Measurements from ENCODE around the gene THBS2. TPM values are rescaled to one million over a fixed set of nuclear protein-coding genes. Genes with fewer than 3 reads are reported as not detected.

THBS2 gene
- total RNA-seq, 4 donors from 2014 or later, result 80.9 to 149 (median 107) TPM

DNA sequence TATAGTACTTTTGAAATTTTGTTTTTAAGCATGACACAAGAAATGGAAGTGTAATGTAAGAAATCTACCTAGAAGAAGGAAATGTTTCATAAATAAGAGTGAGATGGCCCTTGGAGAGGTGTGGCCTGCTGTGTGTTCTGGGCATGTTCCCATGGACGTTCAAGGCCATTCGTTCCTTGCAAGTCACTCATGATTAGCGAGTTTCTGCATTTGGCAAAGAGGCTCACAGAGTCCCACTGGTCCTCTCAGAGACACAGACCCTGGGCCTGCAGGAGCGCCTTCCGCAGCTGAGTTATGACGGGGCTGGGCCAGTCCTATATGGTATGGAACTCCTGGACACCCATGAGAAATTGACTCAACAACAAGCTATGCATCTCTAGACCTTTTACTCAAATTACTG, 7.2 kb downstream of the THBS2 start:
- Histone ChIP-seq H3K27ac (no peak overlapping the region), H3K4me1 (peaks cover 17% of the 10 kb centered on the region), H3K9me3 (no peaks in the 10 kb centered on the region), H3K27me3 (no peaks in the 10 kb centered on the region), H3K4me3 (no peak overlapping the region), H3K36me3 (peaks cover 34% of the 10 kb centered on the region)
- WGBS, result 78% methylated on average over 6 of the region's 6 CpGs
- TF ChIP-seq, protein P1, sequence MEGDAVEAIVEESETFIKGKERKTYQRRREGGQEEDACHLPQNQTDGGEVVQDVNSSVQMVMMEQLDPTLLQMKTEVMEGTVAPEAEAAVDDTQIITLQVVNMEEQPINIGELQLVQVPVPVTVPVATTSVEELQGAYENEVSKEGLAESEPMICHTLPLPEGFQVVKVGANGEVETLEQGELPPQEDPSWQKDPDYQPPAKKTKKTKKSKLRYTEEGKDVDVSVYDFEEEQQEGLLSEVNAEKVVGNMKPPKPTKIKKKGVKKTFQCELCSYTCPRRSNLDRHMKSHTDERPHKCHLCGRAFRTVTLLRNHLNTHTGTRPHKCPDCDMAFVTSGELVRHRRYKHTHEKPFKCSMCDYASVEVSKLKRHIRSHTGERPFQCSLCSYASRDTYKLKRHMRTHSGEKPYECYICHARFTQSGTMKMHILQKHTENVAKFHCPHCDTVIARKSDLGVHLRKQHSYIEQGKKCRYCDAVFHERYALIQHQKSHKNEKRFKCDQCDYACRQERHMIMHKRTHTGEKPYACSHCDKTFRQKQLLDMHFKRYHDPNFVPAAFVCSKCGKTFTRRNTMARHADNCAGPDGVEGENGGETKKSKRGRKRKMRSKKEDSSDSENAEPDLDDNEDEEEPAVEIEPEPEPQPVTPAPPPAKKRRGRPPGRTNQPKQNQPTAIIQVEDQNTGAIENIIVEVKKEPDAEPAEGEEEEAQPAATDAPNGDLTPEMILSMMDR (IDR thresholded peaks at IDR 0.05), result no peak
- TF ChIP-seq POLR2A (IDR thresholded peaks at IDR 0.05) (no peak), POLR2AphosphoS5 (IDR thresholded peaks at IDR 0.05) (no peak), EP300 (IDR thresholded peaks at IDR 0.05) (no peak)
- DNase-seq (ENCODE audit: low spot score in 2 of 2), result peak in 1 of 2 donors; percentile 43

DNA sequence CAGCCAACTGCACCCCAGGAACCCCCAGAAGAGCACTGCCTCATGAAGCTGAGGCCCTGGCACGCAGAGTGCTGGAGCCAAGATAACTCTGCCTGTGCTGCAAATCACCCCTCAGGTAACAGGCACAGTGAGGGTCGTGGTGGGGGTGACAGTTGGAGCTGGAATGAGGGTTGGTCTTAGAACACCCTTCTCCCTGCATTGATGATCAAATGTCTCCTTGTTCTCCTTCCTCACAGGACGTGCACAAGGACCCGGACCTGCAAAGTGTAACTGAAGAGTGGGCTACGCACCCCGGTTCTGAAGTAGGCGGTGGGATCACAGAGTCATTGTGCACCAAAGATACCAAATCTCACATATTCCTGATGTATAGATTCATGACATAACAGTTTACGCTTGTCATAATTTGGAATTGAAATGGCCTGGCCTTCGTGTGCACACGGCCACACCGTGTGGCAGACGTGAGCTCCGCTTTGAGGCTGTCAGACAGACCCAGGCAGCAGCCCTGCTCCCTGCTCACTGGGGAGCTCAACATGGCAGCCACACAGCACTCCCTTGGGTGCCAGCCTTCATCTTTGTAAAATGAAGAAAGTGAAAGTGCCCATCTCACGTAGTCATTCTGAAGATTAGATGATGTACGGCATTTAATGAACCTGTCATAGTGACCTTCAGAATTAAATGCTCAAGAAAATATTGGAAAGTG, 8.8 kb downstream of the THBS2 start:
- Histone ChIP-seq H3K36me3 (peaks cover 46% of the 10 kb centered on the region), H3K4me3 (no peak overlapping the region), H3K27ac (no peak overlapping the region), H3K9me3 (no peaks in the 10 kb centered on the region), H3K4me1 (peaks cover 3% of the 10 kb centered on the region), H3K27me3 (no peaks in the 10 kb centered on the region)
- TF ChIP-seq POLR2AphosphoS5 (IDR thresholded peaks at IDR 0.05) (no peak), POLR2A (IDR thresholded peaks at IDR 0.05) (no peak), EP300 (IDR thresholded peaks at IDR 0.05) (no peak)
- TF ChIP-seq, protein P1 (IDR thresholded peaks at IDR 0.05), result no peak
- WGBS, result 96% methylated on average over 15 of the region's 15 CpGs
- peak in 1 of 2 donors; percentile 37 for DNase-seq (ENCODE audit: low spot score in 2 of 2)

DNA sequence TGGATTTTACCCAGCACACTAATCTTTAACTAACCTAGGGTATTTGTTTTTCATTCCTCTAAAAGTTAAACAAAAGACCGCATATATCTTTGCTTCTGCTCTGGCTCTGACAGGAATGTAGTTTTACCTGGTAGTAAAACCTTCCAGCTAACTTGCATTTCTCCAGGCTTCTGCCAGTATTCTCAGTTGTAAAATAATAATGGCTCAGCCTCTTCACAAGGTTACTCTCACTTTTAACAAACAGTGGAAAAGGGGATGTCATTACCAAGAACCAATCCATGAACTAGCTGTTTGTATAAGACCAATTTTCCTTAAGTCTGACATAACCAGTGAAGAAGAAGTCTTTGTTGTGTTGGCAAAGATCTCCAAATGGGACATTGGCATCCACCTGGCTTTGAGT, 10.0 kb downstream of the THBS2 start:
- no peaks in the 10 kb centered on the region for H3K27me3 ChIP-seq
- TF ChIP-seq POLR2A (IDR thresholded peaks at IDR 0.05) (no peak), POLR2AphosphoS5 (IDR thresholded peaks at IDR 0.05) (no peak)
- TF ChIP-seq, protein P1 (IDR thresholded peaks at IDR 0.05), result no peak
- H3K27ac ChIP-seq, result no peak overlapping the region
- no peak overlapping the region for H3K4me3 ChIP-seq
- 70% methylated on average over 1 of the region's 1 CpG for WGBS
- H3K36me3 ChIP-seq, result peaks cover 50% of the 10 kb centered on the region
- DNase-seq (ENCODE audit: low spot score in 2 of 2), result no peak
- no peaks in the 10 kb centered on the region for H3K9me3 ChIP-seq
- peaks cover 3% of the 10 kb centered on the region for H3K4me1 ChIP-seq

DNA sequence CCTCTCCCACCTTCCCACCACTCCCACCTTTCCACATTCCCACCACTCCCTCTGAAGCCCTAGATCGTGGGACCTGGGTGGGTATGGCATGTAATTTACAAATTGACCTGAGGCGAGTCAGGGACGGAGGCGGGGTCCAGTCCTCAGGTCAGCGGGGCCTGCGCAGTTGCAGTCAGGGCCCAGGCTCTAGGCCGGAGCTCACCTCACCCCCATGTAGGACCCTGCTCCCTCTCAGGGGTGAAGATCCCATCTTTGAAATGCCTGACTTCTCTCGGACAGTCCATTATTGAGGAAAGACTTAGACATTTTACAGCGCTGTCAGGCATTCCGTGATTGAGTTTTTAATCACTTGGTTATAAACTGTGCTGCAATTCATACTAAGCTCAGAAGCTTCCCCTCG, 10.5 kb downstream of the THBS2 start:
- no peaks in the 10 kb centered on the region for H3K27me3 ChIP-seq
- H3K27ac ChIP-seq, result no peak overlapping the region
- peaks cover 3% of the 10 kb centered on the region for H3K4me1 ChIP-seq
- WGBS, result 90% methylated on average over 11 of the region's 11 CpGs
- no peak for DNase-seq (ENCODE audit: low spot score in 2 of 2)
- H3K36me3 ChIP-seq, result peaks cover 46% of the 10 kb centered on the region
- TF ChIP-seq, protein P1 (IDR thresholded peaks at IDR 0.05), result no peak
- TF ChIP-seq POLR2A (IDR thresholded peaks at IDR 0.05) (no peak), EP300 (IDR thresholded peaks at IDR 0.05) (no peak), POLR2AphosphoS5 (IDR thresholded peaks at IDR 0.05) (no peak)
- no peaks in the 10 kb centered on the region for H3K9me3 ChIP-seq
- no peak overlapping the region for H3K4me3 ChIP-seq

DNA sequence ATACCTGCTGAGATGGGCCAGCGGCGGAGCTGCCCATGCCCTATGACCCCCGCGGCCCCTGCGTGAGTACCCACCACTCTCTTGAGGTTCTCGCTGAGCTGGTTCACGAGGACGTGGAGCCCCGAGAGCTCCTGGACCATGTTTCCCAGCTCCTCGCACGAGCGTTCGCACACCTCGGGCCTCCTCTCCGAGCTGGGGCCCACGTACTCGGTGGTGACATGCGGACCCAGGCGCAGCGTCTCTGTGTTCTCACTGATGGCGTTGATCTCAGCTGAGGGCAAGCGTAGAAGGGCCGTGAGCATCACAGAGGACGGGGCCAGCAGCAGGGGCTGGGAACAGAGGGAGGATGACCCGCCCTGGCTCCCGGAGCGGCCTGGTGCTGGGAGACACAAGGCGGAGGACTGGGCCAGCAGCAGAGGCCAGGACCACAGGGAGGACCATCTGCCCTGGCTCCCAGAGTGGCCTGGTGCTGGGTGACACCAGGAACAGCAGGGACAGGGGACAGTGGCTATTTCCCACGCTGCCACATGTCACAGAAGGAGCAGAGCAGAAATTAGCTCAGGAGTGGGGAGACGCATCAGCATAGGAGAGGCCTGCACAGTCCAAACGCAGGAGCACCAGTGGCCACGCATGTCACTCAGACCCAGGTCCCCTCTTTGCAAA, 11.8 kb downstream of the THBS2 start:
- TF ChIP-seq EP300 (IDR thresholded peaks at IDR 0.05), result no peak
- TF ChIP-seq POLR2A (IDR thresholded peaks at IDR 0.05), result peak in 1 of 2 donors; percentile 10
- Histone ChIP-seq H3K9me3 (no peaks in the 10 kb centered on the region), H3K4me1 (peaks cover 3% of the 10 kb centered on the region), H3K27ac (no peak overlapping the region), H3K27me3 (no peaks in the 10 kb centered on the region), H3K36me3 (peaks cover 47% of the 10 kb centered on the region), H3K4me3 (no peak overlapping the region)
- peak in 1 of 2 donors; percentile 54 for DNase-seq (ENCODE audit: low spot score in 2 of 2)
- 96% methylated on average over 22 of the region's 32 CpGs for WGBS
